ENCODE data around the gene WSB2.
"Not testable (repeated sequence)": the region's sequence is repeated elsewhere in the genome, so short reads cannot be mapped to it uniquely, and the experiment has no call there.

The WSB2 gene

DNA sequence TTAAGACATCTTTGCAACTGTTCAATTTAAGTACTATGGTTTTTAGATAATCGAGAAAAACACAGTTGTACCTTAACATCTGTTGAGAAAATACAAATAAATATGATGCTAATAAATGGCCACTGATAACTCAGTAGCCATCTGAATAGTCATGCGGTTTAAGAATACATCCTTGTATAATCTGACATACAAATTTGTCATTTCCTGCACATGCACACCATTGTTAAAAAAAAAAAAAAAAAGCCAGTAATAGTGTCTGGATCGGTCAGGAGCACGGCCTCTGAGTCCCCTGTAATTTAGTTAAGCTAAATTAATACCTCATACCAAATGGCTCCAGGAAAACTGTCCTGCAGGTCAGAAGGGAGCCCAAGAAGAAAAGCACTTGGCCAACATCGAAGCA is 27.7 kb downstream of the WSB2 start:
- TF ChIP-seq CTCF (conservative IDR thresholded peaks at IDR 0.05; ENCODE audit: low read depth), result no peak
- DNase-seq (ENCODE audit: low spot score), result no peak
- POLR2A ChIA-PET (ENCODE audit: low non-redundant PET), result no interaction called here
- CTCF ChIA-PET, result interaction anchor here (1.0 to 1.6 kb wide), 2 partner anchors 12 to 158 kb away, joined by 3 to 7 read pairs; no protein-coding TSS in a partner anchor
- no peak overlapping the region for H3K27ac ChIP-seq

DNA sequence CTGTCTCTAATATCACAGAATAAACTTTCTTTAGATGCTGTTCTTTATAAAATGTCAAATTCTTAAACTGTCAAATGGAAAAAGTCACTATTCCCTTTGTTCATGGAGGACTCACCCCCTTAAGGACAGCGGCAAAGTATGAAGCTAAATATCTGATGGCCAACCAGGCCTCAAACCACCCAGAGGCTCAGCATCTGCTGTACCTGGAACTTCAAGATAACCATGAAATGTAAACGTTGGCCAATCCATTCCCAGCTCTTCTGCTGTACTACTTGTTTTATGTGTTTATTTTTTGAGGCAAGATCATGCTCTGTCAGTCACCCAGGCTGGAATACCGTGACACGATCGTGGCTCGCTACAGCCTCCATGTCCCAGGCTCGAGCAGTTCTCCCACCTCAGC is 28.8 kb downstream of the WSB2 start:
- POLR2A ChIA-PET (ENCODE audit: low non-redundant PET), result no interaction called here
- no peak overlapping the region for H3K27ac ChIP-seq
- CTCF ChIA-PET, result interaction anchor here (0.5 to 1.6 kb wide), 3 partner anchors 10 to 157 kb away, joined by 4 to 7 read pairs (median 5); no protein-coding TSS in a partner anchor
- no peak for DNase-seq (ENCODE audit: low spot score)
- no peak for TF ChIP-seq CTCF (conservative IDR thresholded peaks at IDR 0.05; ENCODE audit: low read depth)

DNA sequence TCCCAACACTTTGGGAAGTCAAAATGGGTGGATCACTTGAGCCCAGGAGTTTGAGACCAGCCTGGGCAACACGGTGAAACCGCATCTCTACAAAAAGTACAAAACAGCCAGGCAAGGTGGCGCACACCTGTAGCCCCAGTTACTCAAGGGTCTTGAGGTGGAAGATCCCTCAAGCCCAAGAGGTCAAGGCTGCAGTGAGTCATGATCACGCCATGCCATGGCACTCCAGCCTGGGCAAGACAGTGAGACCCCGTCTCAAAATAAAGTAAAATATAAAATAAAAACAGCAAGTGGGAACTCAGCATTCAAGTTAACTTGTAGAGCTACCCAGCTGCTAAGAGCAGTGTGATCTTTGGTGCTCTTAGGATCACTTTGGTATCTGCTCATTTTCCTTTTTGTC is 31.8 kb downstream of the WSB2 start:
- ChIA-PET CTCF (interaction anchor here (0.7 to 1.2 kb wide), 2 partner anchors 19 to 155 kb away, joined by 3 to 5 read pairs; no protein-coding TSS in a partner anchor), POLR2A (ENCODE audit: low non-redundant PET) (no interaction called here)
- DNase-seq (ENCODE audit: low spot score), result no peak
- no peak for TF ChIP-seq CTCF (conservative IDR thresholded peaks at IDR 0.05; ENCODE audit: low read depth)
- H3K27ac ChIP-seq, result peak overlapping the region; percentile 20

GRCh38 chr12:118025168-118025567 is 35.8 kb downstream of the WSB2 start:
- POLR2A ChIA-PET (ENCODE audit: low non-redundant PET), result no interaction called here
- no peak overlapping the region for H3K27ac ChIP-seq
- CTCF ChIA-PET, result no interaction called here
- no peak for TF ChIP-seq CTCF (conservative IDR thresholded peaks at IDR 0.05; ENCODE audit: low read depth)
- DNase-seq (ENCODE audit: low spot score), result no peak

DNA sequence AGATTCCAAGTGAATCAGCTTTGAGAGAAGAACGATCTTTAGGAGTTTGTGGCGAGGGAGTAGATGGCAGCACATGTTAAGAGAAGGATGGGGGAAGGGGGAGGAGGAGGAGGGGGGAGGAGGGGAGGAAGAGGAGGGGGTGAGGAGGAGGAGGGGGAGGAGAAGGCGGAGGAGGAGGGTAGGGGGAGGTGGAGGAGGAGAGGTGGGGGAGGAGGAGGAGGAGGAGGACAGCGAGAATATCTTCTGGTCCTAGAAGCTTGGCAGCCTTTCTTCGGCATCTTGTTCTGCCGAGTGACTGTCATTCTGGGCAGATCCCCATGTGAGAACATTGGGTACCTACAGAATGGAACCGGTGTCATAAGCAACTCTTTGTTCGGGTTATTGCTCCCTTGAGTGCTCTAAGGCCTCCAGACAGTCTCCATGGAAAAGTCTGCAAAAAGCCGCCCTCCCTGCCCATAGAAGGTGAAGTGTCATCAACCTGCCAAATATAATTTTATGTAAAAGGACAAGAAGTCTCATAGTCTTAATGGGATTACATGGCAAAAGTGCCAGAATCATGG is 37.6 kb downstream of the WSB2 start:
- ChIA-PET CTCF (no interaction called here), POLR2A (ENCODE audit: low non-redundant PET) (no interaction called here)

DNA sequence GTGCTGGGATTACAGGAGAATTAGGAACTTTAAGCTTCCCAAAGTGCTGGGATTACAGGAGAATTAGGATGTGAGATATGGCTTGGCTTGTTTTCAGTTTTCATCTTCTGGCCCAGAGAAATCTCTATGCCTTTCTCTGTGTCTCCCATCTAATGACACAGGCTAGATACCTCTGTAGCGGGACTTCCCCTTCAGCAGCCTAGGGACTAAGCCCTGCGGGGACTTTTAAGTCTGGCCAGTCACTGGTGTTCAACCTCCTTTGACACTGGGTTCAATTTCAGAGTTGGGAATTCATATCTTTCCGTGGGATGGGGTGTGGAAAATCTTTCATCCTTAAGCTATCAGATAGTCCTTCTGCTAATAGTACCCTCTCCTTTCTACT is 38.3 kb downstream of the WSB2 start:
- POLR2A ChIA-PET (ENCODE audit: low non-redundant PET), result no interaction called here
- no peak overlapping the region for H3K27ac ChIP-seq
- DNase-seq (ENCODE audit: low spot score), result no peak
- CTCF ChIA-PET, result no interaction called here
- TF ChIP-seq CTCF (conservative IDR thresholded peaks at IDR 0.05; ENCODE audit: low read depth), result no peak

More for the DNA sequence above, 37.6 kb downstream of the WSB2 start:
- DNase-seq (ENCODE audit: low spot score), result no peak
- H3K27ac ChIP-seq, result no peak overlapping the region
- no peak for TF ChIP-seq CTCF (conservative IDR thresholded peaks at IDR 0.05; ENCODE audit: low read depth)

- DNase-seq (ENCODE audit: low spot score); POLR2A ChIA-PET (ENCODE audit: low non-redundant PET); CTCF ChIA-PET; H3K27ac ChIP-seq: not testable (repeated sequence)
These were observed 38.8 kb downstream of the WSB2 start for GRCh38 chr12:118022097-118022727.

Measured in RWPE1 (cell line).